Measurements from ENCODE around the gene TSEN2.

- TF ChIP-seq CTCF (conservative IDR thresholded peaks at IDR 0.05 in 1 of 2, IDR thresholded peaks at IDR 0.05 in 1 of 2; ENCODE audit: extremely low read depth in 1 of 2, insufficient read depth in 1 of 2, low read depth in 1 of 2, low read length in 2 of 2) (no peak), EZH2 (IDR thresholded peaks at IDR 0.05; ENCODE audit: borderline replicate concordance, low read length) (no peak)
Observed at GRCh38 chr3:12486001-12486400, 1.7 kb downstream of the TSEN2 start.

All from mammary epithelial cell (primary cell).